ENCODE measurements around the gene USP34.
"Not testable (repeated sequence)": the region's sequence is repeated elsewhere in the genome, so short reads cannot be mapped to it uniquely, and the experiment has no call there.

USP34 gene

GRCh38 chr2:61244694-61245093, 226.2 kb downstream of the USP34 start:
- no peak for DNase-seq

GRCh38 chr2:61241266-61241665, 229.6 kb downstream of the USP34 start:
- no peak for DNase-seq

- DNase-seq: no peak
These were observed 232.5 kb downstream of the USP34 start for GRCh38 chr2:61238219-61239012.

GRCh38 chr2:61235716-61236115, 235.2 kb downstream of the USP34 start:
- no peak for DNase-seq

- no peak for DNase-seq
These were observed 237.3 kb downstream of the USP34 start for GRCh38 chr2:61233581-61233980.

- DNase-seq: peak; percentile 24
These were observed 241.0 kb downstream of the USP34 start for GRCh38 chr2:61229936-61230335.

DNA sequence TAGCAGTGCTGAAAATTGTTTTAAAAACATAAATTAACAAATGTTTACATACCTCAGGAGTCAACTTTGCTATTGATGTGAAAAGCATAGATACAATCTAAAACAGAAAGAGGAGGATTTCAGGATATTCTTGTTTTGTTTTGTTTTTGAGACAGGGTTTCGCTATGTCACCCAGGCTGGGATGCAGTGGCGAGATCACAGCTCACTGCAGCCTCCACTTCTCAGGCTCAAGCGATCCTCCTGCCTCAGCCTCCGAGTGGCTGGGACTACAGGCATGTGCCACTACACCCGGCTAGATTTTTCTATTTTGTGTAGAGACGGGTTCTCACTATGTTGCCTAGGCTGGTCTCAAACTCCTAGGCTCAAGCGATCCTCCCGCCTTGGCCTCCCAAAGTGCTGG, 248.3 kb downstream of the USP34 start:
- no peak for DNase-seq

- no peak for DNase-seq
These were observed 249.1 kb downstream of the USP34 start for GRCh38 chr2:61221819-61222218.

- no peak for DNase-seq
These were observed 250.1 kb downstream of the USP34 start for GRCh38 chr2:61220768-61221167.

- no peak for DNase-seq
These were observed 252.1 kb downstream of the USP34 start for GRCh38 chr2:61218817-61219170.

GRCh38 chr2:61218076-61218816, 252.6 kb downstream of the USP34 start:
- no peak for DNase-seq

DNA sequence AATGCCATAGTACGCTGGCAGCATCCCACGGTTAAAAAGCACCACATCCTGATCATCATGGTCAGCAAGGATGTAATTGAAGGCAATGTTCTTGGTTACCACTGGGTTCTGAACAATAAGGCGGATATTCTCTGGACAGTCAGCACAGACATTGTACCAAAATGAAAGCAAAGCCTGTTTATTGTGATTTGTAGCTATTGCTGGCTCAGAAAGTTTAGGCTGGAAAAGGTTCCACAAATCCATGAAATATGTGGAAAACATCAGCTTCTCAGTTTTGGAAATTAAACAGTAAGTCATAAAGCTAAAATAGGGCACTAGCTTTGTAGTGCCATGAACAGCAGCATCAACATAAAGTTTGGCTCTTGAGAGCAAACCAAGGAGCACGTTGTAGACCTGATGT, 256.7 kb downstream of the USP34 start:
- no peak for DNase-seq

GRCh38 chr2:61210332-61210981, 260.4 kb downstream of the USP34 start:
- peak; percentile 76 for DNase-seq

DNA sequence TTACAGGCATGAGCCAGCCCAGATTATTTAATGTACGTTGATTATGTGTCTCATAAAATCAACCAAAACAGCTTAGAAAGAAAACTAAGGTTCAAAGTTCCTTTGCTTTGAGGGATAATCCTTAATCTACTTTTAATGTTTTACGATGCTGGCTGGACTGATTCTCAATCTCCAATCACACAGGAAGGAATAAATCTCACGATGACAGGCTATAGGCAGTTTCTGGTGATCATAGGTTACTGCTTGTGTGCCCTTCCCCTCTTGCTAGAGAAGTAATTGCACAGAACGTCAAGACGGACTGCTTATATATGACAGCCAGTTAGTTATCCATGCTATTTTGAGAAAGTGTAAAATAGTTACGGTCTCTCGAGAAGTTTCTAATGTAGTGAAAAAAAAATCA, 265.8 kb downstream of the USP34 start:
- no peak for DNase-seq

DNA sequence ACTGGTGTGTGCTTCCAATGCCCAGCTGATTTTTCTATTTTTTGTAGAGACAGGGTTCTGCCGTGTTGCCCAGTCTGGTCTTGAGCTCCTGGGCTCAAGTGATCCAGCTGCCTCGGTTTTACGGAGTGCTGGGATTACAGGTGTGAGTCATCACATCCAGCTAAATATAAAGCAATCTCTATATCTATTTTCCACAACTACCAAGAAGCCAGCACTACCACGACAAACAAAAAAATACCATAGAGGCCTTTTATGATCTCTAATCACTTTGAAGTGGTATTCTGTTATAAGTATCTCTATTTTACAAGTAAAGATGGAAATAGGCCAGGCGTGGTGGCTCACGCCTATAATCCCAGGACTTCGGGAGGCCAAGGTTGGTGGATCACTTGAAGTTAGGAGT, 274.2 kb downstream of the USP34 start:
- DNase-seq: no peak

DNA sequence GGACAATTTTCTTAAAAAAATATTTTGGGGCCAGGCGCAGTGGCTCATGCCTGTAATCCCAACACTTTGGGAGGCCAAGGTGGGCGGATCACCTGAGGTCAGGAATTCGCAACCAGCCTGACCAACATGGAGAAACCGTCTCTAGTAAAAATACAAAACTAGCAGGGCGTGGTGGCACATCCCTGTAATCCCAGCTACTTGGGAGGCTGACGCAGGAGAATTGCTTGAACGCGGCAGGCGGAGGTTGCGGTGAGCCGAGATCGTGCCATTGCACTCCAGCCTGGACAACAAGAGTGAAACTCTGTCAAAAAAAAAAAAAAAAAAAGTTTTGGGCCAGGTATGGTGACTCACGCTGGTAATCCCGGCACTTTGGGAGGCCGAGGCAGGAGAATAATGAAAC, 276.2 kb downstream of the USP34 start:
- DNase-seq: not testable (repeated sequence)

DNA sequence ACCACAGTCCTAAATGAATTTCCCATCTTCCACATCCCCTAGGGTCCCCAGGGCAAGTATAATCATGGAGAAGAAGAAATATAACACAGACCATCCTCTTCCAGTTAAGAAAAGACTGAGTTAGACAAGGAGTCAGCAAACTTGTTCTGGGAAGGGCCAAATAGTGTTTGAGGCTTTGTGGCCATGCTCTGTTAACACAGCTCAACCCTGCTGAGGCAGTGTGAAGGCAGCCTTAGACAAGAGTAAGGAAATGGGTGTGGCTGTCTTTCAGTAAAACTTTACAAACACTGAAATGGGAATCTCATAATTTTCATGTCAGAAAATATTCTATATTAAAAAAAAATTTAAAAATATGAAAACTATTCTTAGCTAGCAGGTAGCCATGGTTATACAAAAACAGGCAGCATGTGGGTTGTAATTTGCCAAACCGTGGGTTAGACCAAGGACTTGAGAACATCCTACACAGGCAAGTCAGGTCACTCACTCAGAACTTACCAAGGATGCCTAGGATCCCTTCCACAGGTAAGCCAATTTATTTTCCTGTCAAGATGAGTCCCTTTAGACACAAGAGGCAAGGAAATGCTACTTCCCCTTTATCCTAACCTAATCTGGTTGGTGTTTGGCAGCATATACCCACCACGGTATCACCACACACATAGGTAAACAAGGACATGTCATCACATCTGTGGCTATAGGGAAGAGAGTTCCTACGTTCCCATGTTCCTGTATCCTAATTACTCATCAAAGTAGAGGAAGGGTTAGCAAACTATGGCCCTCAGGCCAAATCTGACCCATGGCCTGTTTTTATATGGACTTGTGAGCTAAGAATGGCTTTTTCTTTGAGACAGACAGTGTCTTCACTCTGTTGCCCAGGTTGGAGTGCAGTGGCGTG, 277.0 kb downstream of the USP34 start:
- no peak for DNase-seq

GRCh38 chr2:61187085-61187484, 283.8 kb downstream of the USP34 start:
- no peak for DNase-seq

GRCh38 chr2:61185231-61185728, 285.6 kb downstream of the USP34 start:
- DNase-seq: no peak

GRCh38 chr2:61184263-61184662, 286.6 kb downstream of the USP34 start:
- DNase-seq: no peak

GRCh38 chr2:61183795-61184194, 287.1 kb downstream of the USP34 start:
- no peak for DNase-seq

- no peak for DNase-seq
These were observed 288.9 kb downstream of the USP34 start for GRCh38 chr2:61182059-61182383.

All from fibroblast of skin of right biceps (primary cell).